MM.1S (cell line): ENCODE measurements around the gene SCAI.

Experiments
- EZH2phosphoT487 ChIP-seq: fragments of 300-600 bp; sonication (generic); IDR thresholded peaks from 2 replicates; pipeline ENCODE4 v1.6.1; 2018; ENCODE audit warnings: antibody characterized with exemption, low read length
- TF ChIP-seq, protein P1 (sequence below): fragments of 300-600 bp; sonication (generic); IDR thresholded peaks from 2 replicates; pipeline ENCODE4 v1.5.1; 2016; ENCODE audit warnings: antibody characterized with exemption, low read length, mixed read lengths

- no peak for TF ChIP-seq EZH2phosphoT487
- TF ChIP-seq, protein P1, sequence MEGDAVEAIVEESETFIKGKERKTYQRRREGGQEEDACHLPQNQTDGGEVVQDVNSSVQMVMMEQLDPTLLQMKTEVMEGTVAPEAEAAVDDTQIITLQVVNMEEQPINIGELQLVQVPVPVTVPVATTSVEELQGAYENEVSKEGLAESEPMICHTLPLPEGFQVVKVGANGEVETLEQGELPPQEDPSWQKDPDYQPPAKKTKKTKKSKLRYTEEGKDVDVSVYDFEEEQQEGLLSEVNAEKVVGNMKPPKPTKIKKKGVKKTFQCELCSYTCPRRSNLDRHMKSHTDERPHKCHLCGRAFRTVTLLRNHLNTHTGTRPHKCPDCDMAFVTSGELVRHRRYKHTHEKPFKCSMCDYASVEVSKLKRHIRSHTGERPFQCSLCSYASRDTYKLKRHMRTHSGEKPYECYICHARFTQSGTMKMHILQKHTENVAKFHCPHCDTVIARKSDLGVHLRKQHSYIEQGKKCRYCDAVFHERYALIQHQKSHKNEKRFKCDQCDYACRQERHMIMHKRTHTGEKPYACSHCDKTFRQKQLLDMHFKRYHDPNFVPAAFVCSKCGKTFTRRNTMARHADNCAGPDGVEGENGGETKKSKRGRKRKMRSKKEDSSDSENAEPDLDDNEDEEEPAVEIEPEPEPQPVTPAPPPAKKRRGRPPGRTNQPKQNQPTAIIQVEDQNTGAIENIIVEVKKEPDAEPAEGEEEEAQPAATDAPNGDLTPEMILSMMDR: no peak
Observed at GRCh38 chr9:125075997-125076396, 67.3 kb downstream of the SCAI start.
